Gastroesophageal sphincter (tissue), 4 donors: Measurements from ENCODE around the gene MYO1D. TPM values are rescaled to one million over a fixed set of nuclear protein-coding genes. Genes with fewer than 3 reads are reported as not detected.

Experiments
- ATAC-seq: fragments of 150-250 bp; one replicate; pipeline ENCODE4 v1.9.1; 2016; ENCODE audit warnings: mild to moderate bottlenecking, moderate library complexity
- H3K27ac ChIP-seq, 4 donors: fragments of 200-600 bp; sonication (generic) in 3 of 4; 1 replicate in 3 of 4; 2 replicates in 1 of 4; pipeline ENCODE4 v1.5.1; 2016 to 2019
- H3K27me3 ChIP-seq: fragments of 200-600 bp; sonication (generic); one replicate; pipeline ENCODE4 v1.5.1; 2019
- H3K36me3 ChIP-seq, 2 donors: fragments of 200-600 bp; sonication (generic); one replicate each; pipeline ENCODE4 v1.5.1; 2019; ENCODE audit warnings: control low read depth in 1 of 2
- H3K4me1 ChIP-seq, 3 donors: fragments of 200-600 bp; sonication (generic); 1 replicate in 2 of 3; 2 replicates in 1 of 3; pipeline ENCODE4 v1.5.1; 2016 to 2019; ENCODE audit warnings: control low read depth in 2 of 3
- H3K4me3 ChIP-seq, 2 donors: fragments of 200-600 bp; sonication (generic); one replicate each; pipeline ENCODE4 v1.5.1; 2019; ENCODE audit warnings: mild to moderate bottlenecking in 1 of 2, moderate library complexity in 1 of 2
- H3K9me3 ChIP-seq, 3 donors: fragments of 200-600 bp; sonication (generic); one replicate each; pipeline ENCODE4 v1.5.1; 2017 to 2019; ENCODE audit warnings: control low read depth in 2 of 3
- CTCF ChIP-seq, 4 experiments: fragments of 200-600 bp in 2 of 4; fragments of 450-650 bp in 2 of 4; sonication (generic) in 1 of 4; IDR thresholded peaks; one replicate each; pipeline ENCODE4 v1.5.1; 2017 to 2019; ENCODE audit warnings: antibody characterized with exemption in 4 of 4, mild to moderate bottlenecking in 2 of 4, moderate library complexity in 2 of 4
- EP300 ChIP-seq: sonication (generic); formaldehyde crosslinking; IDR thresholded peaks from one replicate; pipeline ENCODE4 v1.6.1; 2017; ENCODE audit warnings: antibody characterized with exemption, mild to moderate bottlenecking
- POLR2A ChIP-seq, 2 donors: fragments of 450-650 bp; IDR thresholded peaks; one replicate each; pipeline ENCODE4 v1.6.1; 2017; ENCODE audit warnings: antibody characterized with exemption in 2 of 2, mild to moderate bottlenecking in 2 of 2, moderate library complexity in 1 of 2
- POLR2AphosphoS5 ChIP-seq: sonication (generic); formaldehyde crosslinking; IDR thresholded peaks from one replicate; pipeline ENCODE4 v1.6.1; 2017; ENCODE audit warnings: antibody characterized with exemption
- WGBS, 2 donors: methylation state at CpG; one replicate each; pipeline ENCODE4 v1.1.5; 2018; ENCODE audit warnings: low coverage in 1 of 2; 5-methylcytosine and 5-hydroxymethylcytosine counted together
- total RNA-seq, 4 donors: library from RNA; depleted of rRNA; stranded (reverse); fragments of >200 nt; gene quantifications; one replicate each; pipeline ENCODE4 v1.1.0, GENCODE V29; 2016

Gene MYO1D
- total RNA-seq, 4 donors from 2014 or later, result 28.2 to 63.5 (median 47.2) TPM

GRCh38 chr17:32584792-32585191, 292.1 kb downstream of the MYO1D start:
- no peak for TF ChIP-seq CTCF (IDR thresholded peaks at IDR 0.05)
- no peak for TF ChIP-seq POLR2AphosphoS5
- no peak for TF ChIP-seq POLR2A (IDR thresholded peaks at IDR 0.05)
- TF ChIP-seq EP300, result no peak
- Histone ChIP-seq H3K9me3 (peaks cover 0 to 13% (median 0%) of the 10 kb centered on the region in 3 donors), H3K36me3 (no peaks in the 10 kb centered on the region), H3K27me3 (no peaks in the 10 kb centered on the region), H3K4me1 (no peaks in the 10 kb centered on the region), H3K27ac (no peak overlapping the region), H3K4me3 (no peak overlapping the region)
- no peak for ATAC-seq
- 90 to 91% methylated on average over 1 of the region's 1 CpG for WGBS, 2 donors

GRCh38 chr17:32583053-32583452, 293.9 kb downstream of the MYO1D start:
- Histone ChIP-seq H3K4me1 (no peaks in the 10 kb centered on the region), H3K9me3 (peaks cover 0 to 13% (median 0%) of the 10 kb centered on the region in 3 donors), H3K36me3 (no peaks in the 10 kb centered on the region), H3K4me3 (no peak overlapping the region), H3K27me3 (no peaks in the 10 kb centered on the region), H3K27ac (no peak overlapping the region)
- 77% methylated on average over 1 of the region's 1 CpG; no CpG with 5 or more reads in 1 of the 2 donors for WGBS, 2 donors
- no peak for ATAC-seq
- TF ChIP-seq CTCF (IDR thresholded peaks at IDR 0.05) (no peak), EP300 (no peak), POLR2A (IDR thresholded peaks at IDR 0.05) (no peak), POLR2AphosphoS5 (no peak)

GRCh38 chr17:32575852-32576251, 301.1 kb downstream of the MYO1D start:
- Histone ChIP-seq H3K36me3 (no peaks in the 10 kb centered on the region), H3K27ac (no peak overlapping the region), H3K4me1 (no peaks in the 10 kb centered on the region), H3K9me3 (peaks cover 0 to 5% (median 0%) of the 10 kb centered on the region in 3 donors), H3K27me3 (no peaks in the 10 kb centered on the region), H3K4me3 (no peak overlapping the region)
- TF ChIP-seq CTCF (IDR thresholded peaks at IDR 0.05), result no peak
- TF ChIP-seq POLR2A (IDR thresholded peaks at IDR 0.05), result no peak
- no peak for TF ChIP-seq EP300
- no peak for TF ChIP-seq POLR2AphosphoS5
- no peak for ATAC-seq

GRCh38 chr17:32570081-32570396, 306.9 kb downstream of the MYO1D start:
- Histone ChIP-seq H3K36me3 (peaks cover 0 to 4% of the 10 kb centered on the region in 2 donors), H3K27ac (no peak overlapping the region), H3K27me3 (no peaks in the 10 kb centered on the region), H3K4me1 (no peaks in the 10 kb centered on the region), H3K9me3 (no peaks in the 10 kb centered on the region), H3K4me3 (no peak overlapping the region)
- no peak for ATAC-seq
- TF ChIP-seq CTCF (IDR thresholded peaks at IDR 0.05) (no peak), EP300 (no peak), POLR2AphosphoS5 (no peak), POLR2A (IDR thresholded peaks at IDR 0.05) (no peak)
- 60 to 92% methylated on average over 2 of the region's 2 CpGs for WGBS, 2 donors

GRCh38 chr17:32569171-32570080, 307.5 kb downstream of the MYO1D start:
- ATAC-seq, result no peak
- TF ChIP-seq CTCF (IDR thresholded peaks at IDR 0.05) (no peak), POLR2AphosphoS5 (no peak), POLR2A (IDR thresholded peaks at IDR 0.05) (no peak), EP300 (no peak)
- 65 to 82% methylated on average over 4 to 6 of the region's 7 CpGs for WGBS, 2 donors

More at GRCh38 chr17:32569171-32570080, 307.5 kb downstream of the MYO1D start:
- Histone ChIP-seq H3K4me1 (no peaks in the 10 kb centered on the region), H3K27ac (no peak overlapping the region), H3K4me3 (no peak overlapping the region), H3K36me3 (peaks cover 0 to 4% of the 10 kb centered on the region in 2 donors), H3K9me3 (no peaks in the 10 kb centered on the region), H3K27me3 (no peaks in the 10 kb centered on the region)
